ENCODE measurements around the gene NRIP1.

The NRIP1 gene

GRCh38 chr21:15053500-15053899, 11.3 kb downstream of the NRIP1 start:
- Histone ChIP-seq H3K36me3 (ENCODE audit: insufficient read depth, low read length) (no peaks in the 10 kb centered on the region), H3K27ac (no peak overlapping the region), H3K9me3 (ENCODE audit: low read depth, low read length) (no peaks in the 10 kb centered on the region), H3K4me3 (no peak overlapping the region), H3K9ac (ENCODE audit: insufficient read length) (no peak overlapping the region)
- no peak for DNase-seq (ENCODE audit: low read depth, low spot score)
- TF ChIP-seq POLR2AphosphoS5 (IDR thresholded peaks at IDR 0.05; ENCODE audit: borderline replicate concordance, low read depth, low read length) (no peak), FOXP2 (optimal IDR thresholded peaks at IDR 0.05; ENCODE audit: control extremely low read depth, extremely low read length, insufficient read depth) (no peak), EZH2 (IDR thresholded peaks at IDR 0.05) (no peak)

GRCh38 chr21:15052459-15052763, 12.4 kb downstream of the NRIP1 start:
- no peak overlapping the region for H3K27ac ChIP-seq
- H3K9me3 ChIP-seq (ENCODE audit: low read depth, low read length) = no peaks in the 10 kb centered on the region
- no peak for DNase-seq (ENCODE audit: low read depth, low spot score)
- no peak overlapping the region for H3K4me3 ChIP-seq
- H3K9ac ChIP-seq (ENCODE audit: insufficient read length) = no peak overlapping the region
- no peaks in the 10 kb centered on the region for H3K36me3 ChIP-seq (ENCODE audit: insufficient read depth, low read length)
- no peak for TF ChIP-seq POLR2AphosphoS5 (IDR thresholded peaks at IDR 0.05; ENCODE audit: borderline replicate concordance, low read depth, low read length)

GRCh38 chr21:15051644-15052458, 12.9 kb downstream of the NRIP1 start:
- Histone ChIP-seq H3K9ac (ENCODE audit: insufficient read length) (no peak overlapping the region), H3K4me3 (no peak overlapping the region), H3K27ac (no peak overlapping the region), H3K36me3 (ENCODE audit: insufficient read depth, low read length) (no peaks in the 10 kb centered on the region), H3K9me3 (ENCODE audit: low read depth, low read length) (no peaks in the 10 kb centered on the region)
- DNase-seq (ENCODE audit: low read depth, low spot score) = no peak
- TF ChIP-seq EZH2 (IDR thresholded peaks at IDR 0.05) = no peak
- no peak for TF ChIP-seq POLR2AphosphoS5 (IDR thresholded peaks at IDR 0.05; ENCODE audit: borderline replicate concordance, low read depth, low read length)
- TF ChIP-seq FOXP2 (optimal IDR thresholded peaks at IDR 0.05; ENCODE audit: control extremely low read depth, extremely low read length, insufficient read depth) = no peak

GRCh38 chr21:15050568-15051377, 14.0 kb downstream of the NRIP1 start:
- Histone ChIP-seq H3K27ac (no peak overlapping the region), H3K36me3 (ENCODE audit: insufficient read depth, low read length) (no peaks in the 10 kb centered on the region), H3K4me3 (no peak overlapping the region), H3K9me3 (ENCODE audit: low read depth, low read length) (no peaks in the 10 kb centered on the region), H3K9ac (ENCODE audit: insufficient read length) (no peak overlapping the region)
- DNase-seq (ENCODE audit: low read depth, low spot score) = no peak
- TF ChIP-seq POLR2AphosphoS5 (IDR thresholded peaks at IDR 0.05; ENCODE audit: borderline replicate concordance, low read depth, low read length) = no peak
- no peak for TF ChIP-seq EZH2 (IDR thresholded peaks at IDR 0.05)
- no peak for TF ChIP-seq FOXP2 (optimal IDR thresholded peaks at IDR 0.05; ENCODE audit: control extremely low read depth, extremely low read length, insufficient read depth)

GRCh38 chr21:15045017-15045416, 19.8 kb downstream of the NRIP1 start:
- TF ChIP-seq FOXP2 (optimal IDR thresholded peaks at IDR 0.05; ENCODE audit: control extremely low read depth, extremely low read length, insufficient read depth) = no peak
- no peak for TF ChIP-seq POLR2AphosphoS5 (IDR thresholded peaks at IDR 0.05; ENCODE audit: borderline replicate concordance, low read depth, low read length)
- TF ChIP-seq EZH2 (IDR thresholded peaks at IDR 0.05) = no peak
- no peak for DNase-seq (ENCODE audit: low read depth, low spot score)
- H3K9ac ChIP-seq (ENCODE audit: insufficient read length) = no peak overlapping the region
- no peaks in the 10 kb centered on the region for H3K36me3 ChIP-seq (ENCODE audit: insufficient read depth, low read length)
- no peak overlapping the region for H3K4me3 ChIP-seq
- H3K27ac ChIP-seq = no peak overlapping the region
- no peaks in the 10 kb centered on the region for H3K9me3 ChIP-seq (ENCODE audit: low read depth, low read length)

GRCh38 chr21:15042531-15042930, 22.3 kb downstream of the NRIP1 start:
- no peak for DNase-seq (ENCODE audit: low read depth, low spot score)
- no peak overlapping the region for H3K4me3 ChIP-seq
- TF ChIP-seq POLR2AphosphoS5 (IDR thresholded peaks at IDR 0.05; ENCODE audit: borderline replicate concordance, low read depth, low read length) (no peak), EZH2 (IDR thresholded peaks at IDR 0.05) (no peak), FOXP2 (optimal IDR thresholded peaks at IDR 0.05; ENCODE audit: control extremely low read depth, extremely low read length, insufficient read depth) (no peak)
- H3K9me3 ChIP-seq (ENCODE audit: low read depth, low read length) = no peaks in the 10 kb centered on the region
- no peak overlapping the region for H3K27ac ChIP-seq
- no peaks in the 10 kb centered on the region for H3K36me3 ChIP-seq (ENCODE audit: insufficient read depth, low read length)
- no peak overlapping the region for H3K9ac ChIP-seq (ENCODE audit: insufficient read length)

- Histone ChIP-seq H3K27ac (no peak overlapping the region), H3K9me3 (ENCODE audit: low read depth, low read length) (no peaks in the 10 kb centered on the region), H3K4me3 (no peak overlapping the region), H3K9ac (ENCODE audit: insufficient read length) (no peak overlapping the region), H3K36me3 (ENCODE audit: insufficient read depth, low read length) (no peaks in the 10 kb centered on the region)
- DNase-seq (ENCODE audit: low read depth, low spot score) = no peak
- TF ChIP-seq POLR2AphosphoS5 (IDR thresholded peaks at IDR 0.05; ENCODE audit: borderline replicate concordance, low read depth, low read length) = no peak
- TF ChIP-seq EZH2 (IDR thresholded peaks at IDR 0.05) = no peak
Measured at GRCh38 chr21:15039607-15040299, 25.0 kb downstream of the NRIP1 start.

GRCh38 chr21:15037900-15038293, 26.9 kb downstream of the NRIP1 start:
- no peaks in the 10 kb centered on the region for H3K9me3 ChIP-seq (ENCODE audit: low read depth, low read length)
- TF ChIP-seq POLR2AphosphoS5 (IDR thresholded peaks at IDR 0.05; ENCODE audit: borderline replicate concordance, low read depth, low read length) (no peak), FOXP2 (optimal IDR thresholded peaks at IDR 0.05; ENCODE audit: control extremely low read depth, extremely low read length, insufficient read depth) (no peak), EZH2 (IDR thresholded peaks at IDR 0.05) (no peak)
- H3K4me3 ChIP-seq = no peak overlapping the region
- DNase-seq (ENCODE audit: low read depth, low spot score) = no peak
- no peak overlapping the region for H3K9ac ChIP-seq (ENCODE audit: insufficient read length)
- no peak overlapping the region for H3K27ac ChIP-seq
- H3K36me3 ChIP-seq (ENCODE audit: insufficient read depth, low read length) = no peaks in the 10 kb centered on the region
